HG02970 (cell line): ENCODE results near the gene PARD3B.
A peak's percentile ranks its signal among the peaks of the same experiment; 100 is the strongest.

Source experiments
- ATAC-seq: cut with Tn5 transposase; IDR thresholded peaks from one replicate; pipeline ENCODE4 v1.9.1; 2021; ENCODE audit warnings: mild to moderate bottlenecking, moderate library complexity, moderate number of reproducible peaks; ENCODE audit not compliant: unreplicated experiment, low FRiP score

Gene PARD3B

DNA sequence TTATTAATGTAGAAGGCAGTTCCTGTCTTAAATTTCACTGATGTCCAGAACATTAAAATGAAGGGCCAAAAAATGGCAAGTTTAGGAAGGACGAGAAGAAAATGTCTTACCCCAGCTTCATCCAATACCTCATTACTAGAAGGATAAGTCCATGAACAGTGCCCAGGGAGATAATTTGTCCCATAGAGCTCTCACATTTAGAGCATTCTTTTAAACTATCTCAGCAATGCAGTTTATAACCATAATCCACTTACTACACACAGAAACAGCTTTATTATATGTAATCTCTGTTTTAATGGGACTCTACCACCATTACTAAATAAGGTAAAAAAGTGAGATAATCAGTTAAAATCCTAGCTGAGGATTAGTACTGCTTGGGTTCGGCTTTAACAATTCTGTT, 142.5 kb downstream of the PARD3B start:
- ATAC-seq = no peak

DNA sequence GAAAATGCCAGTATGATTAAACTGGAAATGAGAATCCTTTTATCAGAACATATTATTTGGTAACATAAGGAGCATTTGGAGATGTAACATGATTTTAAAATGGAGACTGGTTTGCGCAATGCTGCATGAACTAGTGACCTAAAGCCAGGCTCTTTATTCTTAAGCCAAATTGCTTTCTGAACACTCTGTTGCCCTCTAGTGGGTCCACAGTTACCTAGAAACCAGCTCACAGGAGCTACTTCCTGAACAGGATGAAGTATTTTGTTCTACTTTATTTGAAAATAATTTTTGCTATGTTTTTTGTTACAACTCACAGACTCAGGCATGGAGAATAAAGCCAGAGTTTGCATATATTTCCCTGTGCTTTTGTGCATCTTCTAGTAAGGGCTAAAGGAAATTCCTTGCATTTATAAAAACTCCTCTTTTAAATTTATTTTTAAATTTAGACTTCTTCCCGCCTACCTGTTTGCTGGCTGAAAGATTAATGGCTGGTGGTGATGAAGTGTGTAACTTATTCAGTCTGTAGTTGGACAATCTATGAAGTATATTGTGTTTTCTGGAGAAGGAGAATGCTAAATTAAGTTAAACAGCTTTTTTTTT, 146.7 kb downstream of the PARD3B start:
- ATAC-seq = peak; percentile 52

DNA sequence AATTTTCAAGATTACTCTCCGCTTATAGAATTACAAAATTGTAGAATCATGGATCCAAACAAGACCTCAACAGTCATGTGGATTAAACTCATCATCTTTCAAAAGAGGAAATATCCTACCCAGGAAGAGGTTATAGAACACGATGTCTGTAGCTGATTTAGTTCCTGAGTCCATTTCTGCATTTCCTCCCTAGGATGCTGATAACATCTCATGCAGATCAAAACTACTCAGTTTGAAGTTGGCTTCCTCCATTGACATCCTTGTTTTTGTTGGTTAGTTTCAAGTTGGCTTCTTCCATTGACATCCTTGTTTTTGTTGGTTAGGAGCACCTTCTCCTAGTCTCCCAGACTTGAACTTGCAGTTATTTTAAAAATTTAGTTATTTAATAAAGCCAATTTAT, 147.5 kb downstream of the PARD3B start:
- no peak for ATAC-seq

DNA sequence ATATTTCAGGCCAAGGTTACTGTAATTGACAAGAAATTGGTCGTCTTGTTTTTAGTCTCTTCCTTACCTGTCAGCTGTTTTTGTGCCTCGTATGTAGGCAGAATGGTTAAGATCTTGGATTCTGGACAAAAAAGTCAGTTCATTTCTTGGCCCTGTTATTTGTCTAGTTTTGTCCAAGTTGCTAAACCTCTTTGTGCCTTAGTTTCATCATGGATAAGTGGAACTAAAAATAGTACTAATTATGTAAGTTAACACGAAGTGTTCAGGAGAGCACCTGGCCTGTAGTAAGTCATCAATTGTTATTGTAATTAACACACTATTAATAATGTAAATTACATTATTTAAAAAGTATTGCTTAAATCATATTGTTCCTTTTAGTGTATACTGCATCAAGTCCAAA, 148.0 kb downstream of the PARD3B start:
- ATAC-seq = no peak

DNA sequence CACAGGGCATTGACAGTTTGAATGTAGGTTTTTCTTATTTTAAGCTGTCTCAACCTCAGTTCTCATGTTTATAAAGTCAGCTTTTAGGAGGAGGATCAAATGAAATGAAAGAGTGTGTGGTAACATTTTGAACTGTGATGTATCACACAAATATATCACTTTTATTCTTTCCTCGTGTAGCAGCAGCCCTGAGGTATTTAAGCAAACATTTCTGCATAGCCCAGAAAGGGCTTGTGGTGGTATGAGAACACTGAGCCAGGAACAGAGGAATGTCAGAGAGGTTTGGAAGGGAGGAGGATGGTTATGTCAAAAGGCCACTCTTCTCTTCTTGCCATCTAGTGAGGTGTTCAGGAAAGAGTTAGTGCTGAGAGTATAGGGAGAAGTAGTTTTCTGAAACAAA, 150.2 kb downstream of the PARD3B start:
- ATAC-seq = no peak

DNA sequence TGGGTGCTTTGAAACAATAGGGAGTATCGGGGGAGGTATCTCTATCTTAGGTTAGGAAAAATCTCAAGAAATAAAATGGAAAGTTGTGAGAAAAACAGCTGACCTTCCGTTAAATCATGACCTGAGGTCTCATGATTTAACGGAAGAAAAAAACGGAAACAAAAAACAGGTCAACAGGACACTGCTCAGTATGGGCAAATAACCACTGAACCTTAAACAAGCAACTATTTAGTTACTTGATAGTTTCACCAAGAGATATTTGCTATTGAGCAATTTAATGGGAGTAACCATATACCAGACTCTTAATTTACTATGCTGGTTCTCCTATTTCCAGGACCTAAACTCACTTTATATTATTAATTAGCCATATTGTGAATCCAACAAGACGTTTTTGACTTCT, 150.8 kb downstream of the PARD3B start:
- ATAC-seq = no peak

DNA sequence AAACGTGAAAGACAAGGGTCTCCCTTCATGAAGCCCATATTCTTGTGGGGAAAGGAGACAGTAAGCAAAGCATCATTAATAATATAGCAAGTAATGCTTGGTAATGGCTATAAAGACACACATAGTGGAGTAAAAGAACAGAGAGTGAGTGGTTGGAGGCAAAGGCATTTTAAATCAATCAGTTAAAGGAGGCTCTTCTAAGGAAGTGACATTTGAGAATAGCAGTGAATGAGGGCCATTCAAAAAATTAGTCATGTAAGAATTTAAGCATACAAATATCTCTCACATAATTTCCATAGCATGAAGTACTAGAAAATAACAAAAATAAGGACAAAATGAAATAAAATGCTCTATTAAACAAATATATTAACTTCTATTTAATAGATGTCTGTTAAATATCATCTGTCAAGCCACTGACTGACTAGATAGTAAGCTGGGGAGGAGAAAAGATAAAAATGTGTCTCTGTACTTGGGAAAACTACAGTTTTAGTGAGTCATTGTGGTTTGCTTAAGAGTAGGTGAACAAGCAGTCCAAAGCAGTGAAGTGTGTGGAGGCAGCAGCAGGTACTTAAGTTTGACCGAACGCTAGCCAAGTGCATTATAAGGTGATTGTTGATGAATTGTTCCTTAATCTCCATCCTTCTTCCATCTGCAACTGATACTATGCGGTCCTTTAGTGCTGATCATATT, 160.1 kb downstream of the PARD3B start:
- ATAC-seq = no peak

DNA sequence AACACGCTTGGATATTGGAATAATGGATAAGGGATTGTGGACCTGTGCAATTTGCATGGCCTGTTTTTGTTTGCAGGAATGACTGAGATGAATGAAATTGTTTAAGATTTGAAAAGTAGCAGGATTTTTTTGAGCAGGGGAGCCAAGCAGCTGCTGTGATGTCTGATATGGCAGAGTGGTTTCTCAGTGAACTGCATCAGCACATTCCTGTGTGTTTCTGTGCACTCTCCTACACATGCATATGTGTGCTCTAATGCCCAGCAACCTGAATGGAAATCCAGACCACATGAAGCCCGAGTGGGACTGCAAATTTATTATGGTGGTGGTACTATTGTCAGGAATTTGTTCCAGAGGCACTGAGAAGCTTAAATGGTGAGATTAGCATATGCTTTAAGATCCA, 161.7 kb downstream of the PARD3B start:
- no peak for ATAC-seq

DNA sequence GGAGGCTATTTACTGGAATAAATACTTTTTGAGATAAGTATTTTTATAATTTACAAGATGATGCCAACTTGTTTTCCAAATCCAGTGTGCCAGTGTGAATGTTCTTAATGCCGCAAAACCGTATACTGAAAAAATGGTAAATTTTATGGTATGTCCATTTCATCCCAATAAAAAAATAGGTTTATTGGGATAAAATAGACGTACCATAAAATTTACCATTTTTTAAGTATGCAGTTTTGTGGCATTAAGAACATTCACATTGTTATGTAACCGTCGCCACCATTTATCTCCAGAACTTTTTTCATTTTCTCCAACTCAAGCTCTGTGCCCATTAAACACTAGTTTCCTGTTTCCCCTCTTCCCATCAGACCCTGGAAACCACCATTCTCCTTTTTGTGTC, 167.9 kb downstream of the PARD3B start:
- no peak for ATAC-seq

DNA sequence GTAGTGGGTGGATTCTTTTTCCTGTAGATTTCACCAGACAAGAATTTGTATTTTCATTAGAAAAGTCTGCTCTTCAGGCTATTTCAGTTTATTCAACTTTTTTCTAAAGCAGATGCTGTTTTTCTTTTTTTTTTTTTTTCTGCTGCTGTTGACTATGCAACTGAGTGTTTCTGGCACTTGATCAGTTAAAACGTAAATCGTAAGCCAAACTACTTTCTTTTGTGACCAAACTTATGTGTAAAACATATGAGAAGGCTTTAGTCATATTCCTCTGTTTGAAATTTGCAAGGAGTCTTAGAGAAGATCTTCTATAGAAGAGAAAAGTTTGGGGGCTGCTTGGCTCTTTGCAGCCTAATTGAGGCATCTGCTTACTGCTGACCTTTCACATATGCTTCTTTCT, 170.1 kb downstream of the PARD3B start:
- no peak for ATAC-seq

DNA sequence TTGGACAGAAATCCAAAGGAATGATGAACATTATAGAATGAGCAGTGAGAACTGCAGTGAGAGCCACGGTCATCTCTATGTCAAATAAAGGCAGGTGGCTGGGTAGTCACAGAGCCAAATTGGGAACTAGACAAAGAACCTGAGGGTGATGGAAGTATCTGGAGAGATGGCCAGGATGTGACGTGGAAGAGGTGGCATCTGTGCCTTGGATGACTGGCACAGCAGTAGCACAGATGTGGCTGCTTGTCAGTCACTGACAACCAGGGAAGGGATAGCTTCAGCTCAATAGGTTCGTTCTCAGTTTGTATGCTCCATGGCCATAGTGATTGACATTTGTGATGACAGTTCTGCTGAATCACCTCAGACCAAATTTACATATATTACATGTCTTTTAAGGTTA, 172.3 kb downstream of the PARD3B start:
- ATAC-seq = no peak

DNA sequence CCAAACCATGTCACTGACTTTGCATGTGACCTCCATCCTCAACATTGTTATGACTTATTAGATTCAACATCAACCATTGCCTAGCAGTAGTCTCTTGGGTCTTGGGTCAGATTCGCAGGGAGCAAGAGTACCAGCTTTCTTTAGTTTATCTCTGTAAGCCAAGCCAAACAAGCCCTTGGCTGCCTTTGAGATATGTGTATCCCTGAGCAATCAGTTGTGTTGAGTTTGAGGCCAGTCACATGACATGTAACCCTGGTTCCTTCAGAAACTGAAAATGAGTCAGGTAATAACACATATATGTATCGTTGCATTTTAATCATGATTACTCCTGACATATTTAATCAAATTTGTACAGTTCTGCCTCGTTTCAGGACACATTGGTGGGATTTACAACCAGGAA, 173.3 kb downstream of the PARD3B start:
- no peak for ATAC-seq

DNA sequence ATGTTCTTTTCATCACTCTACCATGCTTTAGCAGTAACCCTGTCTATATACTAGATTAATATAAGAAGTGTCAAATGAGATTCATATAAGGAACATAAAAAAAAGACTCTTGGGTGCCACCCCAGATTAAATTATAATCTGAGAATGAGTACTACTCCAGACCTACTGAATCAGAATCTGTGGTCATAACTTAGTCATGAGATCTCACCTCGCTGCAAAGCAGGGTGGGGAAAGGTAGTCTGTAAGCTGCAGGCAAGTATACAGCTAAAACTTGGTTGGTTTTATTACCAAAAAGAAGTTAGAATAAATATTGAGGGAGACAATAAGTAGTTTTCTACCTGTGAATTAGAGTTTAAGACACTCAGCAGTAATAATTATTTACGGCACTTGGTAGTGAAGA, 175.6 kb downstream of the PARD3B start:
- ATAC-seq = no peak

DNA sequence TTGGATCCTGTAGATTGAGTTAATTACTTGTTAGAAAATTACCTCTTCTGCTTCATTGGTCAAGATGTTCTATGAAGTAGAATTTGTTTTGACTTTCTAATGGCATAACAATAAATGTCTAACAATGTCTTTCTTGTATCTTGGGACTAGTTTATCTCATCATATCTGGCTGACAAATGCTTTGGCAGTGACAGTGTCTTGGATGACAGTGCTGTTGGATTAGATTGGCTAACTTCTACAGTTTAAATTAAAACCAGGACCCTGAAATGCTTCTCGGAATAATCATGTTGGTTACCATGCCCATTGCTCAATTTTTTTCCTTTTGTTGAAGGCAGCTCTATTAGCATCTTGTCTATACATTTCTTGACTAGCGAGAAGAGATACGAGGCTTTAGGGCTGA, 176.9 kb downstream of the PARD3B start:
- ATAC-seq = no peak

DNA sequence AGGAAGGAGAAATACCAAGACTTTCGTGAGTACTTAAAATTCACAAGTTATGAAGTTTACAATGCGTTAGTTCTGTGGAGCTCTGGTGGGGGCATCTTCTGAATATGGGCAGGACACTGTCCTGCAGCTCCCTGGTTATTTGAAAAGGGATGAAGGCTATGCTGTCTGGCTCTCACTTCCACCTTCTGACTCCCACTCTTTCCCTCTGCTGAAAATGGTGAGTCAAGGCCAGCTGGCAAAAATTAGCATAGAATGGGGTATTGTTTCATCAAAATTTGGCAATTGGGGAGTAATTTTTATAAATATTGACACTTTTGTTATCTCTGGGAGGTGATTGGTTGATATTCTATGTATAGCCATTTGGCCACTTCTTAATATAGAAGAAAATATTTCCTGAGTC, 177.4 kb downstream of the PARD3B start:
- ATAC-seq = no peak

DNA sequence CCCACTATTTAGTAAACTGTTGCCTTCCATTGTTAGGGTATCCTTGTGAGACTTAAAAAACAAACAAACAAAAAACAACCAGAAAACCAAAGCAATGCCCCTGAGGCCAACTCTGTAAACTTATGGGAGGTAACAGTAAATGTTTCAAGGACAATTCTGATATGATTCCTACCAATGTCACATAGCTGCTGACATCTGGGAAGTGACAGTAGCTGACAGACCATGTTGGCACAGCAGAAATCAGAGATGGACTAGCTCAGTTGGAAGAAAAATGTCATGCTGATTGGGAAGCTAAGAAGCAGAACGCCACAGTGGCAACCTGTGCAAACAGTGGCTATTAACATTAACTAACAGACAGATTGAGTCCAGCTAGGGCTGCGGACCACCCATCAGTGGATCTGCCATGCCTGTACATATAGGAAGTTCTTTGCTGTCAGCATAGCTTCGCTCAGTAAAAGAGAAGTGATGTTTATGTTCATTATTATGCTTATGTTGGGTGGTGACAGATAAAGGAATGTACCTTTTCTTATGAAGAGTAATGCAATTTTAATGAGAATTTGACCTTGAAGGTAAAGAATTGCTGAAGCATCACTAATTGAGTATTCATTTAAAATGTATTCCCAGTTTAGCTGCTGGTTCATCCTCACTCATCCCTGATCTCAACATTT, 180.6 kb downstream of the PARD3B start:
- ATAC-seq = no peak

DNA sequence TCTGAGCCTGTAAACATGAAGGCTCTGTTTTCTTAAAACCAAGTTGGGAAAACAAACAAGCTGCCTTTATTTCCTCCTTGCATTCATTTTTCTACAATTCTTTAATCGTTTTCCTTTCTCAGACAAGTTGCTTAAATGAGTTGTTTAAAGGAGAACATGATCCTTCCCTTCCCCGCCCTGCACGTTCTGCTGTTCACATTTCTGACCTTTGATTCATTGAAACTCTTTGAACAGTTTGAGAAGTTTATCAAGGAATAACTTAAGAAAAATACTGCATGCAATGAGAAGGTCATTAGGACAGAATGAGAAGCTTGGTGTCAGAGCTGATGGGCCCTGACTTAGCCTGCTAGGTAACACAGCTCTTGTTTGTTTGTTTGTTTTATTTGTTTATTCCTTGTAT, 181.6 kb downstream of the PARD3B start:
- no peak for ATAC-seq

DNA sequence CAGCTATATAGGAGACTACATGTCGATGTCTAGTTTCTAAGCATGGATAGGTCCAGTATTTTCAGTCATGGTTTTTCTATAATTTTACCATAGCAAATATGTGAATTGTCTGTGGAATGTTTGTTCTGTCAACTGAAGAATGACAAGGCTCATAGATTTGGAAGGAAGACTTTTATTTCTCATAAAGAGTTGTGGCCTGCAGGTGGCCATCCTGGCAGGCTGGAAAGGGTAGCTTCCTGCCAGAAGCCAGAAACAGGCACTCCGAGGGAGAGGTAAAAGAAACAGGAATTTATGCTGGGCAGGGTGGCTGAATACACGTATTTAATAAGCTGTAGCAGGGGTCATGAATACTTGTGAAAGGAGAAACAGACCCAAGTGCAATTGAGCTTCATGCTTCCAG, 182.1 kb downstream of the PARD3B start:
- no peak for ATAC-seq

DNA sequence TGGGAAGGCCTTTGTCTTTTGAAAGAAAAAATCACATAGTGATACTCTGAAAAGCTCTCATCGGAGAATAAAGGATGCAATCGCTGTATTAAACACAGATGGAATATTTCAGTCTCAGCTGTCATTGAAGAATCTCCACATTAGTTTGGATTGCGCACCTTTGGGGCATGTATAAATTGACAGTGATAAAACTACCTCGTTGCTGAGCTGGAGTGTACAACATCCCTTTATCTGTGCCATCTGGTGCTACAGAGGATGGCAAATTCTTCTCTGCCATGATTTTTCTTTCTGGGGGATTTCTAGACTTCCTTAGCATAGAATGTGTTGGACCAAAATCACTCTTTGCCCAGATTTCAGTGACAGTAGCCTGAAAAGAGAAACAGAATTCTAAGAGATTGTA, 185.3 kb downstream of the PARD3B start:
- ATAC-seq = no peak

DNA sequence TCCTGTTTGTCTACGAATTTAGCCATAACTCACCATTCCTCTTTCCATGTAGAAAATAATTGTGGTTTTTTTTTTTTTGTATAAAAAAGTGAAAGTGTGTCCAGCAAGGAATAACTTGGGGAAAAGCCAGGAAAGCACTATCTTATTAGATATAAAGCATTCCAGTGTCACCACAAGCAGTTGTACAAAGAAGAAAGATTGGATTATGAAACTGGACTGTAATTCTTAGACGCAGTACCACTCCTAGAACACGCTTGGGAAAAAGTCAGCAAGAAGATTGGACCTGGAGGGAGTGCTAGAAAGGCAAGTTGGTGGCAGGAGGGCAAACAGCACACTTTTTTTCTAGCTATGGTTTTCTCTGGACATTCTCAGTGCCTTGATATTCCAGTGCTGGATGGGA, 186.7 kb downstream of the PARD3B start:
- ATAC-seq = no peak

DNA sequence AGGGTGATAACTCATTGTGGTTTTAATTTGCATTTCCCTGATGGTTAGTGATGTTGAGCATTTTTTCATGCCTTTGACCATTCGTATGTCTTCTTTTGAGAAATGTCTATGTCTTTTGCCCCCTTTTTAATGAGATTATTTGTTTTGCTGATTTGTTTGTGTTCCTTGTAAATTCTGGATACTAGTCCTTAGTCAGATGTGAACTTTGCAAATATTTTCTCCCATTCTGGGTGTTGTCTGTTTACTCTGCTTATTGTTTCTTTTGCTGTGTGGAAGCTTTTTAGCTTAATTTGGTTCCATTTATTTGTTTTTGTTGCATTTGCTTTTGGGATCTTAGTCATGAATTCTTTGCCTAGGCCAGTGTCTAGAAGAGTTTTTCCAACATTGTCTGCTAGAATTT, 192.0 kb downstream of the PARD3B start:
- ATAC-seq = no peak

DNA sequence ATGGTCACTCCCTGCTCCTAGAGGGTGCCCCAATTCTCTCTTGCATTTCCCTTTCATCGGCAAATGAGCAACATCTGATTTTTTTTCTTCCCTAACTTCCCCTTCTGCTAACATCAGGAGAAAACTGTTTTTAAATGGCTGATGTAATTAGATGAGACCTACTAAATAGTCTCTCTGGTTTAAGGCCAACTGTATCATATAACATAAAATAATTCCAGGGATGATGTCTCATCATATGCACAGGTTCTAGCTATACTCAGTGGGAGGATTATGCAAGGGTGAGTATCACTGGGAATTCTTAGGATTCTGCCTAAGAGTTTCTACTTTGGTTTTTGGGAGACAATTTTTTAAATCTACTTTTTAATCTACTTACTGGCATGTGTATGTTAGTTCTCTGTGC, 193.4 kb downstream of the PARD3B start:
- ATAC-seq = no peak
